HG02763 (cell line): Measurements from ENCODE around the gene PSMD11.
"Not testable (repeated sequence)": the region's sequence is repeated elsewhere in the genome, so short reads cannot be mapped to it uniquely, and the experiment has no call there.

Experiments used
- ATAC-seq: cut with Tn5 transposase; IDR thresholded peaks from one replicate; pipeline ENCODE4 v1.9.1; 2021; ENCODE audit warnings: mild to moderate bottlenecking, moderate library complexity; ENCODE audit not compliant: unreplicated experiment

The PSMD11 gene

GRCh38 chr17:32444301-32445073 is at the start of gene PSMD11:
Gene PSMD11 (plus strand): TSS chr17:32444510. CDS start chr17:32444524, 14 bp downstream.
- peak; percentile 90 for ATAC-seq

DNA sequence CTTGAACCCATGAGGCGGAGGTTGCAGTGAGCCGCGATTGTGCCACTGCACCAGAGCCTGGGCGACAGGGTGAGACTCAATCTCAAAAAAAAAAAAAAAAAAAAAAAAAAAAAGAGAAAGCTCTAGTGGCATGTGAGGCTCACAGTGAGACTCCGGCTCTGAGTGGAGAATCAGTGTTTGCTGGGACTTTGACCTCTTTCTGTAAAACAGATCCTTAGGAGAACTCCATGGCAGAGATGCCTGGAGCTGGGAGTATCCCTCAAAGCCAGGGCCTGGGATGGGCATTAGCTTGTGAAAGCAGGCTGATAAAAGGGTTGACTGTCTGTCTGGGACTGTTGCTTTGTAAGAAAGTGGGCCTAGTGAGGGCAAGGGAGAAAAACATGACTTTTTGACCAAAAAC is 48.0 kb upstream of the PSMD11 start:
- no peak for ATAC-seq

DNA sequence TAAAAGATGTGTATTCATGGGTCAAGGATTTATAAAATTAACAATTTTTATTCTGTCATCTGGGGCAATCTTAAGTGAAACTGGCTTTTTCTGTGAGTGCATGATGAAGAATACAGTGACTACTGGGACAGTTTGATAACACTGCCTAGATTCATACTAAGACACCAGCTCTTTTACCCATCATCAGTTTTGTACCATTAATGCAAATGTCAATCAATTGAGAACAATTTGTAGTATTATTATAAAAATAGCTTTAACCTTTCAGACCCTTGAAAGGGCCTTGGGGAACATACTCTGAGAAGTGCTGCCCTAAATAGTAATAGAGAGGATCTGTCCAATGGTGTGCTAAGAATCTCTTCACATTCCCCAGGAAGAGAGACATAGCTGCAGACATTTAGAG is 45.4 kb upstream of the PSMD11 start:
- no peak for ATAC-seq

DNA sequence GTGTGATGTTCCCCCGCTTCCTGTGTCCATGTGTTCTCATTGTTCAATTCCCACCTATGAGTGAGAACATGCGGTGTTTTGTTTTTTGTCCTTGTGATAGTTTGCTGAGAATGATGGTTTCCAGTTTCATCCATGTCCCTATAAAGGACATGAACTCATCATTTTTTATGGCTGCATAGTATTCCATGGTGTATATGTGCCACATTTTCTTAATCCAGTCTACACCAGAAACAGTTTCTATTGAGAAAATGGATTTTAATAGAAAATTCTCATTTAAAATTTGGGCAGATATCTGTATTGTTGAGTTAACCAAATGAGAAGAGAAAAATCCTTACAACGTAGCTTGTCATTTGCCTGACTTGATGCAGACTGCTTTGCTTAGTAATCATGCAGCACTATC is 34.2 kb upstream of the PSMD11 start:
- ATAC-seq, result not testable (repeated sequence)

GRCh38 chr17:32426894-32427293 is 17.4 kb upstream of the PSMD11 start:
- no peak for ATAC-seq

GRCh38 chr17:32429598-32429997 is 14.7 kb upstream of the PSMD11 start:
- ATAC-seq, result no peak

DNA sequence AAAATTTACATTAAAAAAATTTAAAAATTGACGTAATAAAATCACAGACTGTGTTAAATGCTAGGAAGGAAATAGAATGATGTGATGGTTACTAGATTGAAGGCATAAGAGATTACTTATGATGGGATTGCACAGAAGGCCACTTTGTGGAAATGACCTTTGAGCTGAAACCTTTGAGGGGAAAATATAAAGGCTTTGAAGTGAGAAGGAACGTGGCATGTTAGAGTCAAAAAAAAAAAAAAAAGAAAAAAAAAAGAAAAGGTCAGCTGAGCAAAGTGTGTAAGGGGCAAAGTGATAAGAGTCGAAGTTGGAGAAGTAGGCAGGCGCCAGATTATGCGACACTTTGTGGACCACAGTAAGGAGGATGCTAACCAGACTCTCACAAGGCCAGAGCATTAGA is 3.6 kb upstream of the PSMD11 start:
- ATAC-seq, result no peak

GRCh38 chr17:32441886-32442285 is 2.4 kb upstream of the PSMD11 start:
- ATAC-seq, result no peak

- no peak for ATAC-seq
These were observed 446 bp upstream of the PSMD11 start for GRCh38 chr17:32443827-32444300.

DNA sequence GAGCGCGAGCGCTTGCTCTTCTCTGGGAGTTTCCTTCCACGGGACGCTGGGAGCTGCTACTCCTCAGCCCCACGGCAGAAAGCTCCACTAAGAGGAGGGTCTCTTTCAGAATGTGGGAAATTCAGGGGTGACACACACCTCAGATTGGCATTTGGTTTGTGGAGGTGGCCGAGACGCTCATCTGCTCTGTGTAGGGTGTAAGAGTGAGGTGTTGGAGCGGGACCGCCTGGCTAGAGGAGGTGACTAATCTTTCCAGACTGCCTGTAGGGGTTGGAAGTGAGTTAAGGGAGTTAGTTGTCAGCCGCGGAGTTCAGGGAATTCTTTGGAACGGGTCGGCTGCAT is 735 bp downstream of the PSMD11 start:
- ATAC-seq, result peak; percentile 12

GRCh38 chr17:32445497-32445896 is 1.2 kb downstream of the PSMD11 start:
- no peak for ATAC-seq

- no peak for ATAC-seq
These were observed 1.7 kb downstream of the PSMD11 start for GRCh38 chr17:32445971-32446370.

DNA sequence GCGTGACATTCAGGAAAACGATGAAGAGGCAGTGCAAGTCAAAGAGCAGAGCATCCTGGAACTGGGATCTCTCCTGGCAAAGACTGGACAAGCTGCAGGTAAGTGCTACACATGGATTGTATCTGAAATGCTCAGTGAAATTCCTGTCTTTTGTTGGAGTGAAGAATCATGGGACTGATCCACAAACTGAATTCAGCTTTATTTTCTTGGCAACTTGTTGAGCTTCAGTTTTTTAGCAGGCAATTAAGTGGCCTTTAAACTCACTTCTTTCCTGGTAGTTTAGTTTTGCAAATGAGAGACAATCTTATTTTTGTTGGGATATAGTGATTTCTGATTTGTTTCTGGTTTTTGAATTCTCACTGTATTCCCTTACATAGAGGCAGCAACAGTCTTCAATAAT is 2.6 kb downstream of the PSMD11 start:
- ATAC-seq, result no peak

DNA sequence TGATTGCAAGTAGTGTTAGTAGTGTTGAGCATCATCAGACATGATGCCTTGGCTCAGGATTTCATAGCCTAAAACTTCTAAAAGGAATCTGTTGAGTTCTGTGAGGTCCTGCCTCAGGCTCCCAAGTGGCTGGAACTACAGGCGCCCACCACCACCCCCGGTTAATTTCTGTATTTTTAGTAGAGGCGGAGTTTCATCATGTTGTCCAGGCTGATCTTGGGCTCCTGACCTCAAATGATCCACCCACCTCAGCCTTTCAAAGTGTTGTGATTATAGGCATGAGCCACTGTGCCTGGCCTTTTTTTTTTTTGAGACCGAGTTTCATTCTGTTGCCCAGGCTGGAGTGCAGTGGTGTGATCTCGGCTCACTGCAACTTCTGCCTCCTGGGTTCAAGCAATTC is 5.7 kb downstream of the PSMD11 start:
- no peak for ATAC-seq

- not testable (repeated sequence) for ATAC-seq
These were observed 6.1 kb downstream of the PSMD11 start for GRCh38 chr17:32450379-32450778.

DNA sequence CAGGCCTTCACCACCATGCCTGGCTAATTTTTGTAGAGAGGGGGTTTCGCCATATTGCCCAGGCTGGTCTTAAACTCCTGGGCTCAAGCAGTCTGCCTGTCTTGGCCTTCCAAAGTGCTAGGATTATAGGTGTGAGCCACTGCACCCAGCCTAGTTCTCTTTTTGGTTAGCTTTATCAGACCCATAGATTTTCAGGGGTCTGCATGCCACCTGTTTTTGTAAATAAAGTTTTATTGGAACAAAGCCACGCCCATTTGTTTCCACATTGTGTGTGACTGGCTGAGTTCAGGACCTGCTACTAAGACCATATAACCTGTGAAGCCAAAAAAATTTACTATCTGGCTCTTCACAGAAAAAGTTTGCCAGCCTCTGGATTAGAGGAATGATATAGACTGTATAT is 7.6 kb downstream of the PSMD11 start:
- no peak for ATAC-seq

DNA sequence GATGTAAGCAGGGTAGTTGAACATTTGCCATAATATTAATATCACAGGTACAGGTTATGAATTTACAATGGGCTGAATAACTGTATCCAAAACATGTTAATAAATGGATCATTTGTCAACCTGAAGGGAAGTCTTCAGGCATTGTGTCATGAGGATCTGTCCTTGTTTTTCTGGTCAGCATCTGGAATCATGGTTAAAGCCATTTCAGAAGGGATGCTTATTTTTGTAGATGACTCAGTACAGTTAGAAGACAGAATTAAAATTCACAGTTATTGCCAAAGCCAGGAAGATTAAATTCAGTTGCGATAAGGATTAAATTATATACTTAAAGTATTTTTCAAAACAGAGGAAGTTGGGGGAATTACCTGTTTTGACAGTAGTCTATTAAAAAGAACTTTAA is 8.0 kb downstream of the PSMD11 start:
- no peak for ATAC-seq

- no peak for ATAC-seq
These were observed 9.1 kb downstream of the PSMD11 start for GRCh38 chr17:32453370-32453769.

GRCh38 chr17:32458371-32458770 is 14.1 kb downstream of the PSMD11 start:
- no peak for ATAC-seq

- ATAC-seq, result no peak
These were observed 15.7 kb downstream of the PSMD11 start for GRCh38 chr17:32460054-32460453.

- no peak for ATAC-seq
These were observed 17.2 kb downstream of the PSMD11 start for GRCh38 chr17:32461498-32461852.

- no peak for ATAC-seq
These were observed 17.7 kb downstream of the PSMD11 start for GRCh38 chr17:32461853-32462617.
